Measurements from ENCODE around the gene APEH. TPM values are rescaled to one million over a fixed set of nuclear protein-coding genes. Genes with fewer than 3 reads are reported as not detected.

APEH gene
- total RNA-seq, 4 donors from 2014 or later, result 92.2 to 219 (median 185) TPM

DNA sequence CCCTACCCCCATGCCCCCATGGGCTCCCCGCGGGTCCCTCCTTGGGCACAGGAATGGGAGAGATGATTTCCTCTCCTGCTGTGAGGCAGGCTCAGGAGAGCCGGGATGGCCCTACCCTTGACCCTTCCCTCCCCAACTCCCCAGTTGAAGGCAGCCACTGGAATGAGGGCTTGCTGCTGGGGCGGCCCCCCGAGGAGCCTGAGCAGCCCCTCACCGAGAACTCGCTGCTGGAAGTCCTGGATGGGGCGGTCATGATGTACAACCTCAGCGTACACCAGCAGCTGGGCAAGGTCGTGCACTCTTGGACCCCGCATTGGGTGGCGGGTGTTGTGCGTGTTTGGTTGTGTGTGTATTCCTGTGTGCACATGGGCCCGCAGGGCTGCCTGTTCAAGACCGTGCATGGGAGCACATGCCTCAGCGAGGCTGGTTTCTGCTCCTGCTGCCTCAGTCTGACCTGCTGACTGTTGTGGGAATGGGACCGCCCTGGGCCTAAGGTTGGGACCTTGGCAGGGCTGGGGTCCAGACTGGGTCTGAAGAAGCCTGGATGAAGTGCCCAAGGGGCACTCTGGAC lies 31.3 kb downstream of the APEH start:
- 90% methylated on average over 13 of the region's 17 CpGs; no CpG with 5 or more reads in 1 of the 2 donors for WGBS, 2 donors
- peaks cover 12 to 27% of the 10 kb centered on the region in 2 donors for H3K36me3 ChIP-seq
- TF ChIP-seq, protein P1, sequence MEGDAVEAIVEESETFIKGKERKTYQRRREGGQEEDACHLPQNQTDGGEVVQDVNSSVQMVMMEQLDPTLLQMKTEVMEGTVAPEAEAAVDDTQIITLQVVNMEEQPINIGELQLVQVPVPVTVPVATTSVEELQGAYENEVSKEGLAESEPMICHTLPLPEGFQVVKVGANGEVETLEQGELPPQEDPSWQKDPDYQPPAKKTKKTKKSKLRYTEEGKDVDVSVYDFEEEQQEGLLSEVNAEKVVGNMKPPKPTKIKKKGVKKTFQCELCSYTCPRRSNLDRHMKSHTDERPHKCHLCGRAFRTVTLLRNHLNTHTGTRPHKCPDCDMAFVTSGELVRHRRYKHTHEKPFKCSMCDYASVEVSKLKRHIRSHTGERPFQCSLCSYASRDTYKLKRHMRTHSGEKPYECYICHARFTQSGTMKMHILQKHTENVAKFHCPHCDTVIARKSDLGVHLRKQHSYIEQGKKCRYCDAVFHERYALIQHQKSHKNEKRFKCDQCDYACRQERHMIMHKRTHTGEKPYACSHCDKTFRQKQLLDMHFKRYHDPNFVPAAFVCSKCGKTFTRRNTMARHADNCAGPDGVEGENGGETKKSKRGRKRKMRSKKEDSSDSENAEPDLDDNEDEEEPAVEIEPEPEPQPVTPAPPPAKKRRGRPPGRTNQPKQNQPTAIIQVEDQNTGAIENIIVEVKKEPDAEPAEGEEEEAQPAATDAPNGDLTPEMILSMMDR (IDR thresholded peaks at IDR 0.05), result no peak
- no peaks in the 10 kb centered on the region for H3K9me3 ChIP-seq
- no peaks in the 10 kb centered on the region for H3K4me1 ChIP-seq
- no peak for DNase-seq
- intact Hi-C loops (cut with DNase I), result loop anchor here (5.0 to 10.0 kb wide), 2 partner anchors 137 to 199 kb away; partner anchors contain the start of gene MST1R
- no peaks in the 10 kb centered on the region for H3K27me3 ChIP-seq
- no peak overlapping the region for H3K27ac ChIP-seq
- H3K4me3 ChIP-seq (replicated peaks in 1 of 3), result no peak overlapping the region

DNA sequence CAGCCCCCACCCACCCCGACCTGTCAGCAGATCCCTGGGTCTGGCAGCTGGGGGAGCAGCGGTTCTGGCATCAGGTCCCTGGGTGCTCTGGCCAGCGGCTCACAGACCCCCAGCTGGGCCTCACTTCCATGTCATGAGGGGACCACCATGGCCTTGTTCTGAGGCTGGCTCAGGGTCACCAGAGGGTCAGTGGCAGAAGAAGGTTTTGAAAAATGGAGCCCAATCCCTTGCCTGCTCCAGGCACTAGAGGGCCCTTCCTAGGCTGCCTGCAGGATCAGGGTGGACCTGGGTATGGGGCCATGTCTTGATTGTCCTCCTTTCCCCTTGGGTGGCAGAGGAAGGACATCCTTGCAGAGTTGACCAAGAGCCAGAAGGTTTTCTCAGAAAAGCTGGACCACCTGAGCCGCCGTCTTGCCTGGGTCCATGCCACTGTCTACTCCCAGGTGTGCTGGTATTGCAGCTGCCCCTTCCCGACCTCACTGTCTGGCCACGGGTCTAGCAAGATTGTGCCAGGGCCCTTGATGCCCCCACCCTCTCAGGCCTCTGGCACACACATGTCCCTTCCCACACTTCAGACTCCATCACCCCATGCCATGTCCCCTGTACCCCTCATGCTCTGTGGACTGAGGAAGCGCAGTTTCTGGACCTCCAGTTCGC lies 32.4 kb downstream of the APEH start:
- no peak for DNase-seq
- Histone ChIP-seq H3K9me3 (no peaks in the 10 kb centered on the region), H3K27ac (no peak overlapping the region), H3K27me3 (no peaks in the 10 kb centered on the region), H3K36me3 (peaks cover 12 to 23% of the 10 kb centered on the region in 2 donors), H3K4me3 (replicated peaks in 1 of 3) (no peak overlapping the region), H3K4me1 (no peaks in the 10 kb centered on the region)
- no peak for TF ChIP-seq POLR2A (IDR thresholded peaks at IDR 0.05)
- TF ChIP-seq, protein P1 (IDR thresholded peaks at IDR 0.05), result no peak
- intact Hi-C loops (cut with DNase I), result loop anchor here (5.0 to 10.0 kb wide), 2 partner anchors 136 to 198 kb away; partner anchors contain the start of gene MST1R
- WGBS, 2 donors, result 92 to 94% methylated on average over 6 to 9 of the region's 9 CpGs

DNA sequence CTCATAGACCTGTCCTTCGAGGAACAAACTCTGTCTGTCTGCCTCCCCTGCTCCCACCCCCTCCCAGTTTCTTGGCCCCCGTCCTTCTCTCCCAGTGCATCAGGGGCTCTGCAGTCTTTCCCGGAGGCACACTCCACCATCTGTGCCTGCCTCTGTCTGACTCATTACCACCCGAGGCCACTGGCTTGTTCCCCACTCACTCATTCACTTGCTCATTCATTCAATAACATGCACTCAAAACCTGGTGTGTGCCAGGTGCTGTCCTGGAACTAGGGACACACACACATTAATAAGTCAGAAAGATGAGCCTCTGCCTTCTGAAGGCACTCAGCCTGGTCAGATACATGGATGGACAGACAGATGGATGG lies 32.9 kb downstream of the APEH start:
- Histone ChIP-seq H3K4me1 (no peaks in the 10 kb centered on the region), H3K27ac (no peak overlapping the region), H3K27me3 (no peaks in the 10 kb centered on the region), H3K4me3 (replicated peaks in 1 of 3) (no peak overlapping the region), H3K36me3 (peaks cover 12 to 18% of the 10 kb centered on the region in 2 donors), H3K9me3 (no peaks in the 10 kb centered on the region)
- DNase-seq, result no peak
- TF ChIP-seq POLR2A (IDR thresholded peaks at IDR 0.05), result no peak
- WGBS, 2 donors, result 77 to 91% methylated on average over 4 of the region's 4 CpGs
- intact Hi-C loops (cut with DNase I), result loop anchor here (5.0 to 10.0 kb wide), 2 partner anchors 135 to 198 kb away; partner anchors contain the start of gene MST1R

DNA sequence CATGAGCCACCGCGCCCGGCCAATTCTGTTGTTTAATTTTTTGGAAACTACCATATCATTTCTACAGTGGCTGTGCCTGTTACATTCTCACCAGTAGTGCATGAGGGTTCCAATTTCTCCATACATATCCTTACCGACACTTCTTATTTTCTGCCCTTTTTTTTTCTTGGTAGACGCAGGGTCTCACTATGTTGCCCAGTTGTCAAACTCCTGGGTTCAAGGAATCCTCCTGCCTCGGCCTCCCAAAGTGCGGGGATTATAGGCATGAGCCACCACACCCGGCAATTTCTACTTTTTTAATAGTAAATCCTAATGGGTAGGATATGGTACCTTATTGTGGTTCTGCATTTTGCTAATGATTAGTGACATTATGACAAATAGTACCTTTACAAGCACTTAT lies 35.7 kb downstream of the APEH start:
- no peak for TF ChIP-seq POLR2A (IDR thresholded peaks at IDR 0.05)
- TF ChIP-seq, protein P1 (IDR thresholded peaks at IDR 0.05), result no peak
- Histone ChIP-seq H3K4me3 (replicated peaks in 1 of 3) (no peak overlapping the region), H3K4me1 (no peaks in the 10 kb centered on the region), H3K27me3 (no peaks in the 10 kb centered on the region), H3K9me3 (no peaks in the 10 kb centered on the region), H3K36me3 (peaks cover 10% of the 10 kb centered on the region in 2 donors), H3K27ac (no peak overlapping the region)
- WGBS, 2 donors, result 97% methylated on average over 8 of the region's 8 CpGs
- intact Hi-C loops (cut with DNase I), result loop anchor here (5.0 to 10.0 kb wide), 2 partner anchors 132 to 195 kb away; partner anchors contain the start of gene MST1R
- no peak for DNase-seq

DNA sequence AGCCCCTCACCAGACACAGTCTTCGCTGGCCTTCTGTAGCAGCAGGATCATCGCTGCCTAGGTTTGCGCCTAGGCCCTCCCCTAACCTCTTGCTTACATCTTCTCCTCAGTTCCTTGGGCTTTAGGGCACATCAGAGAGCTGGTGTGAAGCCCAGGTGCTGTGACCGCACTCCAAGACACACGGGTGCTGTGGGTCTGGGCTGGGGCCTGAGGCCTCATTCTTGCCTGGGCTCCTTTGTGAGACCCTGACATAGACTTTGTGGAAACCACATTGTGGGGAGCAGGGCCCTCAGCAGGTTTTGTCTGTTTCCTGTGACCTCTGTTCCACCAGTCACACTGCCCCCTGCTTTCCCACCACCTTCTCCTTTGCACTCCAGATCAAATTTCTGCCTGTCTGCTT lies 37.3 kb downstream of the APEH start:
- intact Hi-C loops (cut with DNase I), result no loop called here
- H3K9me3 ChIP-seq, result no peaks in the 10 kb centered on the region
- no peak overlapping the region for H3K27ac ChIP-seq
- peaks cover 0 to 7% of the 10 kb centered on the region in 2 donors for H3K36me3 ChIP-seq
- no peak overlapping the region for H3K4me3 ChIP-seq (replicated peaks in 1 of 3)
- DNase-seq, result no peak
- no peaks in the 10 kb centered on the region for H3K4me1 ChIP-seq
- no peaks in the 10 kb centered on the region for H3K27me3 ChIP-seq
- no peak for TF ChIP-seq POLR2A (IDR thresholded peaks at IDR 0.05)
- TF ChIP-seq, protein P1 (IDR thresholded peaks at IDR 0.05), result no peak
- 89 to 96% methylated on average over 5 of the region's 5 CpGs for WGBS, 2 donors
